GM21390 (cell line): ENCODE measurements around the gene SENP3.
A peak's percentile ranks its signal among the peaks of the same experiment; 100 is the strongest.

Experiments
- ATAC-seq: cut with Tn5 transposase; IDR thresholded peaks from one replicate; pipeline ENCODE4 v1.9.1; 2021; ENCODE audit not compliant: unreplicated experiment

SENP3 gene

GRCh38 chr17:7561589-7562207, at the start of gene SENP3:
SENP3 (plus strand) TSS chr17:7561919; CDS start chr17:7563077, 1,158 bp downstream.
- ATAC-seq: peak; percentile 53

GRCh38 chr17:7512105-7512504, 49.6 kb upstream of the SENP3 start:
- ATAC-seq: no peak

- no peak for ATAC-seq
These were observed 48.7 kb upstream of the SENP3 start for GRCh38 chr17:7512824-7513540.

GRCh38 chr17:7513850-7514419, 47.8 kb upstream of the SENP3 start:
- ATAC-seq: no peak

GRCh38 chr17:7515911-7516610, 45.7 kb upstream of the SENP3 start:
- no peak for ATAC-seq

GRCh38 chr17:7523033-7523432, 38.7 kb upstream of the SENP3 start:
- ATAC-seq: no peak

- ATAC-seq: no peak
These were observed 32.9 kb upstream of the SENP3 start for GRCh38 chr17:7528842-7529241.

GRCh38 chr17:7530023-7530900, 31.5 kb upstream of the SENP3 start:
- no peak for ATAC-seq

- ATAC-seq: no peak
These were observed 23.7 kb upstream of the SENP3 start for GRCh38 chr17:7538050-7538449.

DNA sequence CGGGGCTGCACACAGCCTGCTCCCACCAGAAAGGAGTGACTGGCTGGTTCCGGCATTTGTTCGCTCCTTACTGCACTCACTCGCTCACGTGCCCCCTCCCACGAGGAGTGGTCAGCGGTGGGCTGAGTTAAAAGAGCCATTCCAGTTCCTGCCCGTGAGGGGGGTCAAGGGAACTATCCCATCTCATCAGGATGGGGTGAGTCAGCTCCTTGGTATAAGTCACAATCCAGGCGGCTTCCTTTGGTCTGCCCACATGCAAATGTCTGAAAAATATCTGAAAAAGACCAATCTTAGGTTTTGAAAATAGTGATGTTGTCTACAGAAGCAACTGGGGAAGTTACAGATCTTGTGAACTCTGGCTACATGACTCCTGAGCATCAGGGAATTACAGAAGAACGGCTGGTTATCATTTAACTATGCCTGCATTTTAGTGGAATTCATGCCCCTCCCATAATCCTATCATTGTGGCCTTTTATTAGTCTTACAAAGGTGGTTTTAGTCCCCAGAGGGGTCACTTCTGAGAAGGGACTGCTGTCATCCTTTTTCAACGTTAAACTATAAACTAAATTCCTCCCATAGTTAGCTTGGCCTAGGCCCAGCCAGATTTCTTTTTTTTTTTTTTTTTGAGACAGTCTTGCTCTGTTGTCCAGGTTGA, 22.7 kb upstream of the SENP3 start:
- no peak for ATAC-seq

GRCh38 chr17:7541074-7541621, 20.6 kb upstream of the SENP3 start:
- no peak for ATAC-seq

DNA sequence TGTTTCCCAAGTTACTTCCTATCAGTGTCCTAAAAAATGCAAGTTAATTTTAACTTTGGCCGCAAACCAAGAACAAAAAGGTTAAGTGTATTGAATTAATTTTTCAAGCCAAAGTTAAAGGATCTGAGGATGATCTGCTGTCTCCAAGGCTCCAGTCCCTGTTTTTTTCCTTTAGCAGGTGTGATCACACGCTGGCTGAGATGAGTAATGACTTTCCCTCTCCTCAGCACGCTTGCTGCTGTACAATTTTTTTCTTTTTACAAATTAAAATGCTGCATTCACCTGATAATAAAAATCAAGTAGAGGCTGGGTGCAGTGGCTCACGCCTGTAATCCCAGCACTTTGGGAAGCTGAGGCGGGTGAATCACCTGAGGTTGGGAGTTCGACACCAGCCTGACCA, 16.8 kb upstream of the SENP3 start:
- no peak for ATAC-seq

- no peak for ATAC-seq
These were observed 12.9 kb upstream of the SENP3 start, which contains the start of gene TNFSF12 for GRCh38 chr17:7548585-7549400. TNFSF12 (plus strand) TSS chr17:7549058; CDS start chr17:7549154, 96 bp downstream.

GRCh38 chr17:7549401-7550055, 12.2 kb upstream of the SENP3 start:
- no peak for ATAC-seq

GRCh38 chr17:7550344-7550743, 11.4 kb upstream of the SENP3 start:
- no peak for ATAC-seq

- no peak for ATAC-seq
These were observed 10.3 kb upstream of the SENP3 start for GRCh38 chr17:7551396-7551795.

- peak; percentile 60 for ATAC-seq
These were observed 9.1 kb upstream of the SENP3 start for GRCh38 chr17:7552621-7553051.

DNA sequence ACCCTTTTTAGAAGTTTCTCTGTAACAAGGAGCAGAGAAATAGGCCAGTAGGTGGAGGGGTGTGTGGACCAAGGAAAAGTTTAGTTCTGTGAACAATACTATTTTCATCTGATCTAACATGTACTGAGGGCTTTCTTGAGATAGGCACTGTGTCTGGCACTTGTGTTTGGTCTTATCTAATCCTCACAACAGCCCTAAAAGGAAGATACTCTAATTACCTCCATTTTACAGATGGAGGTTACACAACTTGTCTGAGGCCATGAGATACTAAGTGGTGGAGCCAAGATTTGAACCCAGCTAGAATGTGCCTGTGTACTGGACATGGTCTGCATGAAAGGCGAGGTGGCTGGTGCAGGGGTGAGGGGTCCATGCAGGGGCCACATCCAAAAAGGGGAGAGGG, 8.4 kb upstream of the SENP3 start:
- no peak for ATAC-seq
